IPS-NIHi11 (cell line): ENCODE measurements around the gene AGAP1.

Experiments used
- DNase-seq: peaks from one replicate; pipeline ENCODE4 v3.0.0; 2012; ENCODE audit warnings: mixed read lengths, low spot score

The AGAP1 gene

DNA sequence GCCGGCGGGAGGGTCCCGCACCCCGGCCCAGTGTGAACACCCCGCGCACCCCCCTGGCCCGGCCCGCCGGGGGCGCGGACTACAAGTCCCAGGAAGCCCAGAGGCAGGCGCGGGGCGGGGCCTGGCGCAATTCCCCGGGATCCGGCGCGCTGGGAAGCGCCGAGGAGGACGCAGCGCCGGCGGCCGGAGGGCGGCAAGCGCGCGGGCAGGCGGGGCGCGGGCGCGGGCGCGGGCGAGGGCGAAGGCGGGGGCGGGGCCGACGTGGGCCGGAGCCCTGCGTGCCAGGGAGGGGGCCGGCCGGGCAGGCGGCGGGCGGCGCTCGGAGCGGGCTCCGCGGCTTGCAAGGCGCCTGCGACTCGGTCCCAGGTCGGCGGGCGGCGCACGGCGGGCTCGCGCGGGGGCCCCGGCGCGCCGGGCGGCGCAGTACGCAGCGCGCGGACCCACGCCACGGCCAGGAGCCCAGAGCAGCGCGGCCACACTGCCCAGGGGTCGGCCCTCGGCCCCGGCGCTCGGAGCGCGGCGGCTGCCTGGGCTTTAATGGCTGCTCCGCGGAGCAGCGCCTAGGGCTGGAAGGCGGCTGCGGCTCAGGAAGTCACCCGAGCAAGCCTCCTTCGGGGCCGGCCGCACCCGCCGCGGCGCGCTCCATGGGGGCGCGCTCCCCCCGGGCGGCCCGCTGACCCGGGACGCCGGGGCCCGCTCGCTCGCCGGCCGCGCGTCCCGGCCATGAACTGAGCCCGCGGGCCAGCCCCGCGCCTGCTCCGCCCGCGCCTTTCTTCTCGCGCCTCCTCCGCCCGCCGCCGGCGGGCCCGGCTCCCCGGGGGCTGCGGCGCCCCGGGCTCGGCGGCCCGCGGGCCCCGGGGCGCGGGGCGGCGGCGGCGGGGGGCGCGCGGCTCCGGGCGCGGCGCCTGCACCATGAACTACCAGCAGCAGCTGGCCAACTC is at the start of gene AGAP1:
TSS of gene AGAP1 (plus strand) at position 269 of the 941 bp plus-strand sequence.
- peak; percentile 93 for DNase-seq

DNA sequence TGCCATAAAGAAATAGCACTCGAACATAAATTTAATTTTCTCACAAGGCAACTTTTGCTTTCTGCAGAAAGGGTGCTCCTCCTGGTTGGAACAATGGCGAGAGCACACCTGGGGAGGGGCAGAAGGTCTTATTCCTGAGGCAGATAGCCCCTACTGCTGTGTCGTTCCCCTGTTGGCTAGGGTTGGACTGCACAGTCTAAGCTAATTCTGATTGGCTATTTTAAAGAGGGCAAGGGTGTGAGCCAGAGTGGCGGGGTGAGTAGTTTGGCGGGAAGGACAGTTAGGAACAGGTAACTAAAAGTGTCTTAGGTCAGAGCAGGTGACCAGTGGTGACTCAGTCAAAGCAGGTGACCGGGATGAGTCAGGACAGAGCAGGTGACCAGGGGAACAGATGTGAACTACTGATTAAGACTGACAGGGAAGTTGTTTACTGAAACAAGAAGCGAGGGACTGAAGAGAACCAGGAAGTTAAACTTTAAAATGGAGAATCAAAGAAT is 49.7 kb upstream of the AGAP1 start:
- no peak for DNase-seq

DNA sequence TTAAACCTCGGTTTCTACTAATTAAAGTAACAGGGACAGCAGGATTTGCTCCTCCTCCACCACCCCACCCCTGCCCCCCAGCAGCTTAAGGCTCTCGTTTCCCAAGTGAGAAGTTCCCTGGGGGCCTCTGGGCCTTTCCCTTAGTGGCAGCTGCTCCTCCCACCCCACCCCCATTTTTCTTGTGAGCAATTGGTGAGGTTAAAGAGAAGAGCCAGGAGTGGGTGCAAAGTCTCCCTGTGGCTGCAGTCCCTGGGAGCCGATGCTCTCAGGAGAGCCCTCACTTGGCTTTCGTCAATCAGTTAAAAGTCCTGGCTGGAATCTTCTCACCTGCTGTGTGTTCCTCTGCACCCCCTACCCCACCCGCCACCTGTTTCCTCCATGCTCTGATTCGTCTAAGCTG is 48.7 kb upstream of the AGAP1 start:
- no peak for DNase-seq

DNA sequence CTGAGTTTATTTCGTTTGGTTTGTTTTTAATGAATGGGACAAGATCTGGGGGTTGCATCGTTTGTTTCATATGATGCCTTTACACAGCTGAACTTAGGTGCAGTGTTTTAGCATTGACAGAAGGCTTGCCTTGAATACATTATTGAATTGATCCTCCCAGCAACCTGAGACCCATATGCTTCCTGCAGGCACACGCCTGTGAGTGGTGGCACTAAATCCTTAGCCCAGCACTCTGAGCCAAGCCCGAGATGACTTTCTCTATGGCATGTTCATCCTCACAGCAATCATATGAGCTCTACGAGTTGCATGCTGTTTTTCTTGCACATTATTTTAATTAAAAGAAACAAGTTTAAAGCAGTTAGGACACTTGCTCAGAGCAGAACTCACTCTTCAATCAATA is 47.8 kb upstream of the AGAP1 start:
- DNase-seq = no peak

DNA sequence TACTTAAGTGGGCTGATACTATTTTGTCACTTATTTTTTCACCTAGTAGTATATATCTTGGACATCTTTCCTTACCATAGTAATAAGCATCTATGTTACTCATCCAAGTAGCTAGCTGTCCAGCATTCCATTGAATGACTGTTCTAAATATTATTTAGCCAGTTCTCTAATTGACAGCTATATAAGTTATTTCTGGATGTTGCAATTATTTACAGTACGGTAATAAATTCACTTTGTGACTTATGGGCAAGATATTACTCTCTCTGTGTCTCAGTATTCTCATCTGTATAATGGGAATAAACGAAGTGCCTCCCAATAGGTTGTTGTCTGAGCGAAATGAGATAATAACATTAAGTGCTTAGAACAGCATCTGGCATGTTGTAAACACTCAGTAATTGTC is 46.6 kb upstream of the AGAP1 start:
- DNase-seq = no peak

DNA sequence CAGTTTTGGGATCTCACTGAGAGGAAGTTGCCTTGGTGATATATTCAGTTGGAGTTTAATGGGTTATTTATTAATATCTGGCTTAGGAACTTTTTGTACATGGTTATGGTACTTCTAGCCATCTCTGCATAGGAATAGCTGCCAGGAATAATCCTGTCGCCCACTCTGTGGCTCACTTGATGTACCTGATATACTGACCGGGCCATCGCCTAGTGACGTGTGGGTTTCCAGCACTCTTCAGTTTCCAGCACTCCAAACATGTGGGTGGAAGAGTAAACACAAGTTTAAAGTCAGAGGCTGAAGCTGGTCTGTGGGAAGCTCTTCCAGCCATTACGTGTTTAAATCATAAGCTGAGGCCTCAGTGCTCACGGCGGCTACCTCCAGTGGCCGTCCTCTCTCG is 44.3 kb upstream of the AGAP1 start:
- DNase-seq = no peak

DNA sequence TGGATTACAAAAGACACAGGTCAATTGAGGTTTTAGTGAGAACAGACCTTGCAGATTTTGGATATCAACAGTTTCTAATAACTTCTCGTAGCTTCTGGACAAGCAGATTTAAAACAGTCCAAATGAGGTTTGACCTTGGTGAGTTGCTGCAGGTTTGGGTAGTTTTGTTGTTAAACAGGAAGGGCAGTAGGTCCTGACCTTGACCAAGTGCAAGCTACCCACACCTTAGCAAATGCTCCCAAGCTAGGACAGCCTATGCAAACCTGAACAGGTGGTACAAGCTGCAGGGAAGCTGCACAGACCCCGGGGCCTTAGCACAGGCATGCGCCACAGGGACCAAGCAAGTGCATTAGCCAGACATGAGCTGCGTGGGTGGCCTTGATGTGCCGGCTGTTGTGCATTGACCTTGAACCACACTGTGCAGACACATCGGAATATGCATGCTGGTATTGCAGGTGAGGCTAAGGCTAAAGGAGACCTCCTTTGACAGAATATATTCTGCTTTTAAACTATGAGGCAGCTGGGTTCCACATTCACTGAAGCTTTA is 40.2 kb upstream of the AGAP1 start:
- no peak for DNase-seq

DNA sequence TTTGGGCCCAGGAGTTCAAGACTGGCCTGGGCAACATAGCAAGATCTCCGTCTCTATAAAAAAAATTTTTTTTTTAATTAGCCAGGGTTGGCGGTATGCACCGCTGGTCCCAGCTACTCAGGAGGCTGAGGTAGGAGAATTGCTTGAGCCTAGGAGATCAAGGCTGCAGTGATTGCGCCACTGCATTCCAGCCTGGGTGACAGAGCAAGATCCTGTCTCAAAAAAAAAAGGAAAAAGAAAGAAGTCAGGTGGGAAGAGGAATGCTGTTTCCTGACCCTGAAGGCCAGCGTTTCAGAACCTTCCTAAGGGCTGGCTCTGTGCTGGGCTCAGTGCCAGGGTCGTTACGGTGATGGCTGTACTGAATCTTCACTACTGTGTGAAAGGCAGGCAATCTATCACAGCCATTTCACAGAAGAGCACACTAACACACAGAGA is 35.0 kb upstream of the AGAP1 start:
- DNase-seq = peak; percentile 38

DNA sequence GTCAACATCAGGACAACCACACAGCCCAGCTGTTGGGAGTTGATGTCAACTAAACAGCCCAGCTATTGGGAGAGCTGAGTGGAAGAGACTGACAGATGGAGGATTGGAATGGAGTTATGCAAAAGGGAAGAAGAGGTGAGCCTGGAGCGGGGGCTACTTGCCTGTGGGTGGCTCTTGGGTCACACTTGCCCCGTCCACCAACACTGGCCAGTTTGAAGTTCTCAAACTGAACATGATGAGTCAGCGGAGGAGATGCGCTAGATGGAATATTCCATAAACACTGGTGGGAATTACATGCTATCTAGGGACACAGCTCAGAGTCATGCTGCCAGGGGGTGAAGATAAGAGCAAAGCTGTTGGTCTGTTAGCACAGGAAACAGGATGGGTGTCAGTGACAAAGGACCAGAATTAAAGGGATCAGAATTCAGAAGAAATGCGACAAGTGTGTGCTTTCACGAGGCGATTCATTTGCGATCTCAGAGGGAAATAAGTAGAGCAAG is 33.2 kb upstream of the AGAP1 start:
- no peak for DNase-seq

DNA sequence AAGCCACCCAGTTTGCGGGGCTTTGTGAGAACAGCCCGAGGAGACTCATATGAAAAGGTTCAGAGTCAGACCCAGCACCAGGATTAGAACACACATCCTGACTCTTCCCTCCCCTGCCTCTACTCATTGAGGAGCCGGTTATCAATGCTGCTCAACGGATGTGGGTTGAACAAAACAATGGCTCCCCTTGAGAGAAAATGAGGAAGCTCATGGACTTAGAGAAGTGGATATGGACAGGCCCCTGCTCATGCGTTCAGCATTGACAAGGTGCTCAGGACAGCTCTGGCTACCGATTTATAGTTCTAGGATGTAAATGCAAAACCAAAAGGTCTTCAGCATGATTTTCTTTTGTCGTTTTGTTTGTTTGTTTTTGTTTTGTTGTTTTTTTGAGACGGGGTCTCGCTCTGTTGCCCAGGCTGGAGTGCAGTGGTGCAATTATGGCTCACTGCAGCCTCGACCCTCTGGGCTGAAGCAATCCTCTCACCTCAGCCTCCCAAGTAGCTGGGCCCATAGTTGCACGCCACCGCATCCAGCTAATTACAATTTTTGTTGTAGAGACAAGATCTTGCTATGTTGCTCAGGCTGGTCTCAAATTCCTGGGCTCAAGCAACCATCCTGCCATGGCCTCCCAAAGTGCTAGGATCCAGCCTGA is 32.0 kb upstream of the AGAP1 start:
- DNase-seq = no peak

DNA sequence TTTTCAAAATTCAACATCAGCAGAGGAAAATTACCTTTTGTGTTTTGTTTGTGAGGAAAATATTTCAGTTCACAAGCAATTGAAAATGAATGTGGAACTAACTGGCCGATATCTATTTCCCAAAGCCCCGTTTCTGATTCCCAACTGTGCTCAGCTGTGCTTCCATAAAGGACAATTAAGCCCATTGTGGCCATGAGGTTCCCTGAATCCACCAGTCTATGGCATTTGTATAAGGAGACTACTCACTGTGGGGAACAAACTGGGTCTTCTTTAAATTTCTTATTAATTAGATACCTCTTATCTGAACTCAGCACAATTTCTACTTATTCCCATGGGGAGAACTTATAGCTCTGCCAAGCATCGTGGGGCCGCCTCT is 31.4 kb upstream of the AGAP1 start:
- no peak for DNase-seq

DNA sequence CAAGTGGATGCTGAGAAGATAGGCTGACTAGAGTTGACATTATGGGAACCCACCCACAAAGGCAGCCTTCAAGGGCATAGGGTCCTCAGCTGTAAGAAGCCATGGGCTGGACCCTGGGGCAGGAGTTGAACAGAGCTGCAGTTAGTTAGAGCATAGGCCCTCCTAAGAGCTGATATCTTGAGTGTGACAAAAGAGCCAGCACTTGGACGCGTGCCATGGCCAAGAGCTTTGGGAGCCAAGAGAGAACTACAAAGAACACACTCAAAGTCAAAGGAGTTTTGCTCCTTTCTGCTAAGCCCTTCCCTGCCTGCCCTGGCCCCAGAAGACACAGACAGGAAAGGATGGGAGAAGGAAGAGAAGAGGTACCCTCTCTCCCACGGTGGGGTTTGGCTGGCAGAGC is 29.9 kb upstream of the AGAP1 start:
- no peak for DNase-seq

DNA sequence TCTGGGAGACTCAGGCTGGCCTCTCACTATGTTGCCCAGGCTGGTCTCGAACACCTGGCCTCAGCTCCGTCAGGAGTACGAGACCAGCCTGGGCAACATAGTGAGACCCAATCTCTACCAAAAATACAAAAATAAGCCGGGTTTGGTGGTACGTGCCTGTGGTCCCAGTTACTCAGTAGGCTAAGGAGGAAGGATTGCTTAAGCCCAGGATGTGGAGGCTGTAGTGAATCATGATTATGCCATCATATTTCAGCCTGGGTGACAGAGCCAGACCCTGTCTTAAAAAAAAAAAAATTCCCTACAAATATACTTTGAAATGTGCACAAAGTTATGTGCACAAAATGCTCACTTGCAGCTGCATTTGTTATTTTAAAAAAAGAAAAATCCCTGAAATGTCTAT is 26.3 kb upstream of the AGAP1 start:
- no peak for DNase-seq

DNA sequence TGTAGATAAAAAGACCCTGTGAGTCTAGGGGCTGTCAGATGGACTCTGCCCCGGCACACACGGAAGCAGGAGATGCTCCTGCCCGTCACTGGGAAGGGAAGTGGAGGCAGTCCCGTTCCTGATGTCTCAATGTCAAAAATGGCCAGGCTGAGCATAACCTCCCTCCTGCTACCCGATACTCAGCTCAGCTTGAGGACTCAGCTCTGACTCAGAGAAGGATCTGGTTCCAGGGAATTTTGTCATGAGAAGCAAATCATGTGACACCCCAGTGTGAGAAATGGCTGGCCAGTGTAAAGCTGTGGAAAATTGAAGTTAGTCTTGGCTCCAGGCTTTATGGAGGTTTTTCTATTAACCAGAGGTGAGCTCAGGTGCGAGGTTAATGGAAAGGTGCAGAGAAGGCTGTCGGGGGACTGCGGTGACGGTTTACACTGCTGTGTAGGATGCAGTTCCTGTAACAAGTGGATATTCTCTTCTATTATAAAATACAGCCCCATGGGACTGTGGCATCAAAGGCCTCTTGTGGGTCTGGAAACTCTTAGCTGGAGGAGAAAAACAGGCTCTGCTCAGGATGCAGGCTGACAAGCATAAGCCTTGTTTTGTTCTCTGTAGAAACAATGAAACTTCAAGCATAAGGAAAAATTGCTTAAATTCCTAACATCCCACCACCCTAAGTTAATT is 24.7 kb upstream of the AGAP1 start:
- peak; percentile 41 for DNase-seq

DNA sequence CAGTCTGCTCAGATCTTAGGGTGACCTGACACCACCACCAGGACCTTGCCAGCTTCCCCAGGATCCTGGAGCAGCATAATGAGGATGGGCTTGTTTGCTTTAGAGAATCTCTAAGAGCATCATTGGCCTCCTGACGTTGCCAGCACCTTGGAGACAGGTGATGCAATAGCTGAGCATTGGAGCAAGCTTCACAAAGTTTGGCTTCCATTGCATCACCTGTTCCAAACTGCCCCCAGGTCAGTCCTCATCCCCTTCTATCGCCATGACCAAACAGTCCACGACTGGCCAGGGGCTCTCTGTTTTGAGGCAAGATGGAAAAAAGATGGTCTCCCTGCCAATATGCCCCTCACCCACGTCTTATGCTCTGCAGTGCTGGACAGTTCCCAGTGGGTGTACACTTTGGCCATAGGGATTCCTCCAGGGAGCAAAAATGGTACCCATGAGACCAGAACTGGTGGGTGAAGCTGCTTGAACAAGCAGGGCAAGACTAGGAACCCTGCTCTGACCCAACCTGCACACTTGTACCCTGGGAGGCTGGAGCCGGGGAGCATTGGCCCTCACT is 22.6 kb upstream of the AGAP1 start:
- no peak for DNase-seq

DNA sequence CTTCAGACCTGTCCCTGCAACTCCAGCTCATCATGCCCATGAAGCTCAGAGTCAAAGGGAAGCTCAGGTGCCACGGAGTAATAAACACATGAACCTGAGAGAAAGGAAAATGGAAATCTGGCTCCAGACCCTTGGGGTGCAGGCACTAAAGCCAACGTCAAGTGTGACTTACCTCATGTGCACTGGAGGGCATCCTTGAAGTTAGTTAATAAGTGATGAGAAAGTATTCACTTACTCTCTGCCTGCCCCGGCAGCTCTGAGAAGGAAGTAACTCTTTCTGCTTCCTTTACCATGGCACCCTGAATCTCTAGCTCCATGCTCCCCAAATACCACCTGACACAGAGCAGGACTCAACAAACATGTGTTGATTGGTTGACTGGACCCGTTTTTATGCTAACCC is 21.4 kb upstream of the AGAP1 start:
- no peak for DNase-seq

DNA sequence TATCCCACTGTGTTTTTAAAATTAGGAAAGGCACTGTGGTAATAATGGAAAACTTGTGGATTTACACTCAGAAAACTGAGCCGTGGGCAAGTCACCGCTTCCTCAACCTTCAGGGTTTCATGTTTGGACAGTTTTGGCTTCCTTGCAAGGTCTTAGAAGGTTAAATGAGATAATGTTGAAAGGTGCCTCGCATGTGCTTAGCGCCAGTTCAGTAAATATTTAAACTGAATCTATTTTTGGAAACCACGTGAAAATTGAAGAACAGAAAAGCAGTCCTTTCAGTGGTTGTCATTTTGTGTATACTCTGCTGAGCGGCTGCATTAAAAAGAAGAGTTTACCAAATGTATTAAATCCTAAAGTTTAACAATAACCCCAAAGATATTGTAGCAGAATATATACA is 15.2 kb upstream of the AGAP1 start:
- DNase-seq = no peak

DNA sequence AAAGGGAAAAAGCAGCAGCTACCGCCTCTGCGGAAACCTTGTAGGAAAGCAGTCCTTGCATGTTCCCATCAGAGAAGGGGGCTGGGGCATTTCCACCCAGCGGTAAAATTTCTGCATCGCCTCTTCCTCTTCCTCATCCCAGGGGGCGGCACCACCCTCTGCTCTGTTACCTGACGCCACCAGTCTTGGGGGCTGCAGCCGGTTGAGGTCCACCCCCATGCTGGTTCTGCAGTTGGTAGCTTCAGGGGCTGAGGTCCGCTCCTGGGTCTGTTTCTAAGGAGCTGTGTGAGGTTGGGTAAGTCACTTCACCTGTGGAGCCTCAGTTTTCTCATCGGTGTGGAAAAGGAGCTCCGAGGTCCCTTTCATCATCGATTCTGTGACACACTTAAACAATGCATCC is 14.2 kb upstream of the AGAP1 start:
- DNase-seq = no peak

DNA sequence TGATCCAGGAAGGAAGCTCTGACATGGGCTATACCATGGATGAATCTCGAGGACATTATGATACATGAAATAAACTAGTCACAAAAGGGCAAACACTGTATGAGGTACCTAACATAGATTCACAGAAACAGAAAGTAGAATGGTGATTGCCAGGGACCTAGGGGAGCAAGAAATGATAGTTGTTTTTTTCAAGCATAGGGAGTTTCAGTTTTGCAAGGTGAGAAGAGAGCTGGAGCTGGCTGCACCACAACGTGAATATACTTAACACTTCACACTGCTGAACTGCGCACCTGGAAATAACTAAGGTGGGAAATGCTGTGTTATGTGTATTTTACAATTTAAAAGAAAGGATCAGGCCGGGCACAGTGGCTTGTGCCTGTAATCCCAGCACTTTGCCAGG is 13.2 kb upstream of the AGAP1 start:
- no peak for DNase-seq

DNA sequence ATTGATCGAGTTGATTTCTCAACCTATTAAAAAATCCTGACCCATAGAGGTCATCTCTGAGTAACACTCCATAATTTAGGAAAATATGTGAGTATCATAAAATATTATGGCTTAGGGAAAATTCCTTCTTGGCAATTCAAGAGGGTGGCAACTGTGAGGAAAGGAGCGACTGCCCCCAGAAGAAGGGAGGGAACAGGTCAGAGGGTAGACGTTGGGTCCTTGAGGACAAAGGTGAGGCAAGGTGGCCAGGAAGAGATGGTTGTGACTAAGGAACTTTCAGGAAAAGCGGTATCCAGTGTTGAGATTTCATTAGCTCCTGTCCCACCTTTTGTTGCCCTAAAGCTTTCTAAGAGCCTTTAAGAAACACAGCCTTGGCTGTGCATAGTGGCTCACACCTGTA is 10.5 kb upstream of the AGAP1 start:
- DNase-seq = no peak

DNA sequence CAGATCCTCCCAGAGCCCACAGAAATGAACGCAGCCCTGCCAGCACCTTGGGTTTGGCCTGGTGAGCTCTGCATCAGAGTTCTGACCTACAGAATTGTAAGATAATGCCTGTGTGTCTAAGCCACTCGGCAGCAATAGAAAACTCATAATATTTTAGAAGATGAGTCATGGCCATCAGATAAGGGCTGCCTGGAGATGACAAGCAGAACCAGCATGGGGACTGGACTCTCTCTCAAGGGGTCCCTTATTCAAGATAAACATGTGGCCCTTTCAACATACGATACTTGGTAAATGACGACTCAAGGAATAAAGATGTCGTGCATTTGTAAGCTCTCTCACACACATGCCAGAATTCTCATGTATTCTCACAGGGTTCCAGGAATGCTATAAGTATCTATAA is 8.5 kb upstream of the AGAP1 start:
- no peak for DNase-seq

DNA sequence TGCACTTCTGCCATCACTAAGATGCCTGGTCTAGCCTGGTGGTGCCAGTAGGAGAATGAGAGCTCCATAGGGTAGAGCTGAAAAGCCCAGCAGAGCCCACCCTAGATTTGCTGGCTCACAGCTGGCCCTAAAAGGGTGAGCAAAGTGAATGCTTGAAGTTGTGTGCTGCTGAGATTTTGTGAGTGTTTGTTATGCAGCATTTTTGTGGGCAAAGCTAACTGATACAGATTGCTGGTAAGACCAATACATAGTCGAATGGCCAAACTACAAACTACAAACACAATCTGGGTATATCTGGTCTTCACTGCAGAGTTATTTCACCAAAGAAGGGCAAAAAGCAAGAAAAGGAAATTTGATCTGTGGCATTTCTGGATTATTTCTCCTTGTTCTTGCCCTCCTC is 7.1 kb upstream of the AGAP1 start:
- no peak for DNase-seq
